Immature natural killer cell (primary cell): Measurements from ENCODE around the gene CR1L. TPM values are rescaled to one million over a fixed set of nuclear protein-coding genes. Genes with fewer than 3 reads are reported as not detected.
A peak's percentile ranks its signal among the peaks of the same experiment; 100 is the strongest.
"Not testable (repeated sequence)": the region's sequence is repeated elsewhere in the genome, so short reads cannot be mapped to it uniquely, and the experiment has no call there.

Experiments used
- DNase-seq, 3 donors: peaks; one replicate each; pipeline ENCODE4 v3.0.0; 2022; ENCODE audit warnings: mixed read lengths in 1 of 3
- H3K27ac Mint-ChIP-seq, 6 donors: one replicate each; pipeline ENCODE4 v1.8.0; 2020; ENCODE audit warnings: mixed read lengths in 6 of 6, mild to moderate bottlenecking in 5 of 6, inconsistent platforms in 4 of 6, moderate library complexity in 3 of 6
- H3K27me3 Mint-ChIP-seq, 3 donors: one replicate each; pipeline ENCODE4 v1.8.0; 2020 to 2021; ENCODE audit warnings: low read depth in 3 of 3, mild to moderate bottlenecking in 3 of 3, mixed read lengths in 3 of 3, moderate library complexity in 3 of 3, inconsistent platforms in 1 of 3
- H3K36me3 Mint-ChIP-seq, 3 donors: one replicate each; pipeline ENCODE4 v1.8.0; 2020; ENCODE audit warnings: mixed read lengths in 3 of 3, inconsistent platforms in 2 of 3, mild to moderate bottlenecking in 2 of 3
- H3K4me1 Mint-ChIP-seq, 2 donors: one replicate each; pipeline ENCODE4 v1.8.0; 2020; ENCODE audit warnings: inconsistent platforms in 2 of 2, mild to moderate bottlenecking in 2 of 2, mixed read lengths in 2 of 2, moderate library complexity in 1 of 2
- H3K4me3 Mint-ChIP-seq, 5 donors: one replicate each; pipeline ENCODE4 v1.8.0; 2020; ENCODE audit warnings: mild to moderate bottlenecking in 5 of 5, mixed read lengths in 5 of 5, inconsistent platforms in 3 of 5, moderate library complexity in 3 of 5
- H3K9me3 Mint-ChIP-seq, 6 donors: one replicate each; pipeline ENCODE4 v1.8.0; 2020; ENCODE audit warnings: mild to moderate bottlenecking in 6 of 6, mixed read lengths in 6 of 6, inconsistent platforms in 4 of 6, moderate library complexity in 3 of 6
- polyA plus RNA-seq, 3 donors: library from polyadenylated mRNA; unstranded; fragments of 300-500 nt; fragmentation: Illumina TruSeq; gene quantifications; one replicate each; pipeline ENCODE4 v1.2.3, GENCODE V29; 2021

CR1L gene
- under 1 TPM in 1 of 3 donors, not detected in 2; 0.60 TPM for polyA plus RNA-seq

- H3K27ac Mint-ChIP-seq = peak within 1 kb of the TSS in 2 of 6 donors; percentile 65 to 68
- peak within 1 kb of the TSS; percentile 56 to 88 (median 80) for H3K4me3 Mint-ChIP-seq
- no peaks in the 10 kb centered on the region for H3K36me3 Mint-ChIP-seq
- H3K4me1 Mint-ChIP-seq = peaks cover 9 to 15% of the 10 kb centered on the region in 2 donors
- H3K27me3 Mint-ChIP-seq = peaks cover 5 to 14% (median 13%) of the 10 kb centered on the region in 3 donors
- no peaks in the 10 kb centered on the region for H3K9me3 Mint-ChIP-seq
- peak; percentile 66 to 77 (median 71) for DNase-seq
Measured at GRCh38 chr1:207644852-207645634, at the start of gene CR1L. CR1L (plus strand) TSS chr1:207645133; CDS start chr1:207645234, 101 bp downstream.

DNA sequence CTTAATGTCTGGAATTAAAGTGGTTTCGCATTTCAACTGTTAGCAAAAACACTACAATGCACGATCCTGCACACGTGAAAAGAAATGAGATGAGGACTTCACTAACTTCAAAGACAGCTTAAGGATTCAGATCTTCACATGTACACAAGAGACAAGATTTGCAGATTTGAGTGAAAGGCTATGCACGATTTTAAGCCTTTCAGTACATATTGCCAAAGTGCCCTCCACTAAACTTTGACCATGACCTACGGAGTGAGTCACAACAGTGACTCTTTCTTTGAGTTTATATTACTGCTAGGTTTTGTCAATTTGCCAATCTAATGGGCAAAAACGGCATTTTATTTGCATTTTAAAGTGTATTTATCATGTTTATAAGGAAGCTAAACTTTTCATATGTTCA lies 41.2 kb upstream of the CR1L start:
- Mint-ChIP-seq H3K27me3 (peaks cover 5 to 8% (median 6%) of the 10 kb centered on the region in 3 donors), H3K9me3 (no peaks in the 10 kb centered on the region), H3K27ac (no peak overlapping the region), H3K36me3 (no peaks in the 10 kb centered on the region), H3K4me3 (no peak overlapping the region), H3K4me1 (no peaks in the 10 kb centered on the region)
- no peak for DNase-seq

DNA sequence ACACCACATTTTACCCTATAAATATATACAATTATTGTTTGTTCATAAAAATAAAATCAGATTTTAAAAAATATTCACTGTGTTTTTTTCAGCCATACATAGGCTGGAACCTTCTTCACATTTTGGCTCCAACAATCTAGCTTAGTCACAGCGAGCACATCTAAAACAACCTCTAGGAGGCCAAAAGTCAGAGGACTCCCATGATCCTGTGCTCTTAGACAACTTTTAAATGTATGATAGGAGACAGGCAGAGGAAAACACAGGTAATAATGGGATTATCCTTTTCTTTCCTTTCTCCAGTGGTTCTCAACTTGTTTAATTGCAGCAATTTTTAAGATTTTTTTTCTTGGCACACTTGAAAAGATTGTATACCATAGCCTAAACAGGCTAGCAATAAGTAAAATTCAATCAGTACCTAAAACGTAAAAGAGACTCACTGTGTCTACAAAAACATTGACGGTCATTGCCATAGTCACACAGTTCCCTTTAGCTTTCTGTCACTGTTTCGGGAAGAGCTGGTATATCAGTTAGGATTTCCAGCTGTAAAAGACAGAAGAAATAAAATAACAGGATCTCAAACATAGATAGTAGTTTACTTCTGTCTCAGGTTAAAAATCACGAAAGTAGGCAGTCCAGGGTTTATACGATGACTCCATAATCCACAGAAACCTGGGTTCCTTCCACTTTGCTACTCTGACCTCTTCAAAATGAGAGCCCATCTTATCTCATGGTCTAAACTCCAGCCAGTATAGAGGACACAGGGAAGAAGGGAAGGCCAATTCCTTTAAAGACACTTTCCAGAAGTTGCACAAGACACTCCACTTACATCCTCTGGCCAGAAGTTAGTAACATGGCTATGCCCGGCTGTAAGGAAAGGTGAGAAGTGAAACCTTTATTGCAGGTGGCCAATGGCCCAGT lies 39.2 kb upstream of the CR1L start:
- Mint-ChIP-seq H3K4me1 (no peaks in the 10 kb centered on the region), H3K36me3 (no peaks in the 10 kb centered on the region), H3K9me3 (no peaks in the 10 kb centered on the region)

DNA sequence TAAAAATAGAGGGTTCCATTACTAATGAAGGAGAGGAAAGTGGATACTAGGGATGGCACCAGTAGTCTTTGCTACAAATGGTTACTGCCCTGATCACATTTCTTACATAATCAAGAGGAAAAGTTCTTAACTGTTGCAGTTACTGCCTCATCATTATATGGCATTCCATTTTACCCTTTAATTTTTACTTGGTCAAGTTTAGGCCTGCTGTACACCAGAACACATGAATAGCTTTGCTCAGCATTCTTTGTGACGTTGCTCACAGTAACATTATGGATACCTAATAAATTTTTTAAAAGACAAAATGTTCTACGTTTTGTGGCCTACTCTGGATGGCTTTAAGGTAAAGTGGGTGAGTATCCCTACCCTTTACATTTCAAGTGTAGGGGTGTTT lies 38.6 kb upstream of the CR1L start:
- no peaks in the 10 kb centered on the region for H3K4me1 Mint-ChIP-seq
- H3K36me3 Mint-ChIP-seq = no peaks in the 10 kb centered on the region
- no peak for DNase-seq
- peaks cover 3 to 12% (median 6%) of the 10 kb centered on the region in 3 donors for H3K27me3 Mint-ChIP-seq
- H3K4me3 Mint-ChIP-seq = no peak overlapping the region
- no peak overlapping the region for H3K27ac Mint-ChIP-seq
- H3K9me3 Mint-ChIP-seq = peaks cover 0 to 1% (median 0%) of the 10 kb centered on the region in 6 donors

More for the DNA sequence above, 39.2 kb upstream of the CR1L start:
- Mint-ChIP-seq H3K27ac (no peak overlapping the region), H3K27me3 (peaks cover 3 to 8% (median 6%) of the 10 kb centered on the region in 3 donors), H3K4me3 (no peak overlapping the region)
- no peak for DNase-seq

GRCh38 chr1:207612762-207613161 lies 32.2 kb upstream of the CR1L start:
- Mint-ChIP-seq H3K9me3 (peaks cover 0 to 4% (median 0%) of the 10 kb centered on the region in 6 donors), H3K36me3 (no peaks in the 10 kb centered on the region), H3K4me1 (no peaks in the 10 kb centered on the region), H3K4me3 (no peak overlapping the region), H3K27ac (no peak overlapping the region), H3K27me3 (peaks cover 0 to 11% (median 2%) of the 10 kb centered on the region in 3 donors)
- DNase-seq = no peak

- no peak overlapping the region for H3K4me3 Mint-ChIP-seq
- peak; percentile 3 to 21 (median 10) for DNase-seq
Measured at GRCh38 chr1:207619871-207620542, 24.9 kb upstream of the CR1L start.

GRCh38 chr1:207620543-207620893 lies 24.4 kb upstream of the CR1L start:
- no peaks in the 10 kb centered on the region for H3K36me3 Mint-ChIP-seq
- DNase-seq = no peak
- H3K4me3 Mint-ChIP-seq = no peak overlapping the region
- H3K27ac Mint-ChIP-seq = no peak overlapping the region
- peaks cover 0 to 2% (median 0%) of the 10 kb centered on the region in 3 donors for H3K27me3 Mint-ChIP-seq
- H3K9me3 Mint-ChIP-seq = no peaks in the 10 kb centered on the region
- no peaks in the 10 kb centered on the region for H3K4me1 Mint-ChIP-seq

More at GRCh38 chr1:207619871-207620542, 24.9 kb upstream of the CR1L start:
- H3K36me3 Mint-ChIP-seq = no peaks in the 10 kb centered on the region
- H3K27me3 Mint-ChIP-seq = peaks cover 0 to 2% (median 0%) of the 10 kb centered on the region in 3 donors
- H3K27ac Mint-ChIP-seq = no peak overlapping the region
- H3K9me3 Mint-ChIP-seq = no peaks in the 10 kb centered on the region
- H3K4me1 Mint-ChIP-seq = no peaks in the 10 kb centered on the region

DNA sequence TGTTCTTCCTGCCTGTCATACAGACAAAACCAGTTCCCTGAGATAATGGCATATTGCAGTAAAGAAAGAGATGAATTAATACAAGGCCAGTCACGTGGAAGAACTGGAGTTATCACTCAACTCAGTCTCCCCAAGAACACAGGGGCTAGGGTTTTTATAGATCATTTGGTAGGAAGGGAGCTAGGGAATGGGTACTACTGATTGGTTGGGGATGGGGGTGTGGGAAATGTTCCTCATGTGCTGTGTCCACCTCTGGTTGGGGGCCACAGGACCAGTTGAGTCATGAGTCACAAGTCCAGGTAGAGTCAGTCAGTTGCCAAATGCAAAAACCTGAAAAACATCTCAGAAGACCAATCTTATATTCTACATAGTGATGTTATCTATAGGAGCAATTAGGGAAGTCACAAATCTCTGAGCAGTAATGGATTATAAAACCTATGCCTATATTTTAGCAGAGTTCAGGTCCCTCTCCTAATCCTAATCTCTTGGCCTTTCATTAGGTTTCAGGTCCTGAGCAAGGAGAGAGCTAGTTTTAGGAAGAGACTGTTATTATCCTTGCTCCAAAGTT lies 19.3 kb upstream of the CR1L start:
- not testable (repeated sequence) for H3K4me3 Mint-ChIP-seq, H3K4me1 Mint-ChIP-seq, DNase-seq, H3K9me3 Mint-ChIP-seq, H3K27ac Mint-ChIP-seq, H3K27me3 Mint-ChIP-seq, H3K36me3 Mint-ChIP-seq

GRCh38 chr1:207626972-207627337 lies 18.0 kb upstream of the CR1L start:
- H3K27me3 Mint-ChIP-seq = peaks cover 0 to 2% (median 2%) of the 10 kb centered on the region in 3 donors
- H3K36me3 Mint-ChIP-seq = no peaks in the 10 kb centered on the region
- no peak for DNase-seq
- H3K4me3 Mint-ChIP-seq = no peak overlapping the region
- no peaks in the 10 kb centered on the region for H3K9me3 Mint-ChIP-seq
- no peak overlapping the region for H3K27ac Mint-ChIP-seq
- H3K4me1 Mint-ChIP-seq = no peaks in the 10 kb centered on the region

DNA sequence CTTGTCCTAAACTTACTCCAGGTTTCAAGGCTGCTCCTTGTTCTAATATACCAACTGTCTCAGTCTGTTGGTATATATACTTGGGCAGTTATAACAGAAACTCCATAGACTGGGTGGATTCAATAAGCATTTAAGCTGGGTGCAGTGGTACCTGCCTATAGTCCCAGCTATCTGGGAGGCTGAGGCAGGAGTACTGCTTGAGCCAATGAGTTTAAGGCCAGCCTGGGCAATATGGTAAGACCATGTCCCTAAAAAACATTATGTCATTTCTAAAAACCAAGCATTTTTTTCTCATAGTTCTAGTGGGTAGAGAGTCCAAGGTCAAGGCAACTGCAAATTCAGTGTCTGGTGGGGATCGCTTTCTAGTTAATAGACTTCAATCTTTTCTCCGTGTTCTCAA lies 17.4 kb upstream of the CR1L start:
- DNase-seq = no peak
- Mint-ChIP-seq H3K9me3 (no peaks in the 10 kb centered on the region), H3K4me1 (no peaks in the 10 kb centered on the region), H3K27me3 (peaks cover 0 to 2% (median 2%) of the 10 kb centered on the region in 3 donors), H3K4me3 (no peak overlapping the region), H3K27ac (no peak overlapping the region), H3K36me3 (no peaks in the 10 kb centered on the region)

DNA sequence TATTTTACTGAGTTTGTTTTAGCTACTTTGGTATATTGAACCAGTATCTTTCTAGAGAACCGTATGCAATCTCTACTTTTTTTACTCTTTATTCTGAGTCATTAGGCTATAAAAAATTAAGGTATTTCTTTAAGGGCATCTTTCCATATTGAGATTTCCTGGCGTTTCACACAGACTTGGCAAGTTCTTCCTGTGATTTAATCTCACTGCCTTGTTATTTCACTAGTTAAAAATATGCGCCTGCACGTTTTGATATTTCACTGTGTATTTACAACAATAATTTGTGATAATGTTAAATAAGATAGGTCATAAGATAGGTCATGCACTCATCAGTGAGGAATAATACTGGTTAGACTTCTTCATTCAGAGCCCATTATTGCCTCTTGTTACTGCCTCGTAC lies 16.2 kb upstream of the CR1L start:
- Mint-ChIP-seq H3K36me3 (no peaks in the 10 kb centered on the region), H3K4me3 (no peak overlapping the region), H3K27ac (no peak overlapping the region), H3K9me3 (no peaks in the 10 kb centered on the region), H3K27me3 (peaks cover 0 to 7% (median 2%) of the 10 kb centered on the region in 3 donors), H3K4me1 (no peaks in the 10 kb centered on the region)
- DNase-seq = no peak

DNA sequence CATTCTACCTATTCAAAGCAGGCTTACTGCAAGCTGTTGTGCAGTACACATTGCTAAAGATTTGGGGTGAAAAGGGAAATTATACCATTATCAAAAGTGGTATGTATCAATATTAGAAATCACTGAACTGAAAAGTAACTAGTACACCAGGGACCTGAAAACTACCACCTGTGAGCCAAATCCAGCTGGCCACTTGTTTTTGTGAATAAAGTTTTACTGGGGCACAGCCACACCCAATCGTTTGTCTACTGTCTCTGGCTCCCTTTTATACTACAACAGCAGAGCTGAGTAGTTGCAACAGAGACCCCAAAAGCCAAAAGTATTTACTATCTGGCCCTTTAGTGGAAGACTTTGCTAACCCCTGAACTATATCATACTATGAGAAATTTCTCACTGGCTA lies 13.8 kb upstream of the CR1L start:
- Mint-ChIP-seq H3K27me3 (peaks cover 1 to 7% (median 2%) of the 10 kb centered on the region in 3 donors), H3K36me3 (no peaks in the 10 kb centered on the region), H3K4me3 (no peak overlapping the region), H3K4me1 (no peaks in the 10 kb centered on the region), H3K9me3 (no peaks in the 10 kb centered on the region), H3K27ac (no peak overlapping the region)
- DNase-seq = no peak

DNA sequence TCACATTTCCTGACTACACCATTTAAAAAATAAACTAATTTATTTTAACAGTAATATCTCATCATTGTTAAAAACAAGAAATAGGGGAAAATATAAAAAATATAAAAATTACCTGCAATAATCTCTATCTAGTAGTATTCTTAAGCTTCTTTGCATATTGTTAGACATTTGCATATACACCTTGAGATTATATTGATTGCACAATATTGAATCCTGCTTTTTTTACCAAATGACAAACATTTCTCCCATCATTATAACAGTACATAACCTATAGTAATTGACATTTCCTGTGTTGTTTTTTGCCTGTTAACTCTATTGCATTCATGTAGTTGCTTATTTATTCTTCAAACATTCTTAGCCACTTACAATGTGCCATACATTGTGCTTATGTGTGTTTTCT lies 11.7 kb upstream of the CR1L start:
- Mint-ChIP-seq H3K27me3 (peaks cover 0 to 7% (median 1%) of the 10 kb centered on the region in 3 donors), H3K4me3 (no peak overlapping the region), H3K4me1 (no peaks in the 10 kb centered on the region), H3K36me3 (no peaks in the 10 kb centered on the region), H3K9me3 (no peaks in the 10 kb centered on the region), H3K27ac (no peak overlapping the region)
- DNase-seq = no peak
